GM10248 (cell line): Measurements from ENCODE around the gene C2.

Experiments
- CTCF ChIA-PET: fragments of 300-600 bp; sonication (Branson Sonifier 250); formaldehyde crosslinking; extraction: SDS; loops from one replicate; lab custom pipeline; 2021; ENCODE audit warnings: antibody characterized with exemption; lab: Yijun Ruan, JAX
- POLR2A ChIA-PET: fragments of 350-650 bp; sonication (Branson Sonifier 250); formaldehyde crosslinking; extraction: SDS; loops from one replicate; lab custom pipeline; 2020; ENCODE audit warnings: antibody characterized with exemption; lab: Yijun Ruan, JAX
- DNase-seq: peaks from one replicate; pipeline ENCODE4 v3.0.0; 2012; ENCODE audit errors: extremely low spot score
- TF ChIP-seq, protein P1 (sequence below): IDR thresholded peaks from 2 replicates; pipeline ENCODE4 v1.5.1; 2012; ENCODE audit warnings: mild to moderate bottlenecking, low read depth; ENCODE audit errors: extremely low read depth, missing control alignments, control extremely low read depth

Gene C2

DNA sequence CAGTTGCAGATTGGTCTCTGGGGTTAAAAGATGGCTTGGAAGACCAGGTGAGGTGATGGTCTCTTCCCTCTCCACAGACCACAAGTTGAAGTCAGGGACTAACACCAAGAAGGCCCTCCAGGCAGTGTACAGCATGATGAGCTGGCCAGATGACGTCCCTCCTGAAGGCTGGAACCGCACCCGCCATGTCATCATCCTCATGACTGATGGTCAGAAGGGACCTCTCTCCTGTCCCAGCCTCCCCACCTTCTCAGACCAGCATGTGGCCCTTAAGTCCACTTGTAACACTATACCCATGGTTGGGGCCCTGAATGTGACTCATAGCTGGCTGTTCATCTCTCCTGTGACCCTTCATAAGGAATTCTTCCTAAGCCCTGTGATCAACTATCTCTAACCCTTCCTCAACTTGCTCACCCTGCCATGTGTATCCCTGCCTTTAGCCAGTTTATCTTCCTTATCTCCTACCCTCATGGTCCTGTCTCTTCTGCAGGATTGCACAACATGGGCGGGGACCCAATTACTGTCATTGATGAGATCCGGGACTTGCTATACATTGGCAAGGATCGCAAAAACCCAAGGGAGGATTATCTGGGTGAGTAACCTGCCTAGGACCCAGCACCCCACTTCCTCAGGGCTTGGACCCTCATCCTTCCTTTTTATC lies 21.4 kb downstream of the C2 start:
- CTCF ChIA-PET = interaction anchor here (1.3 kb wide), 1 partner anchor 28 kb away, joined by 4 read pairs; no protein-coding TSS in a partner anchor
- no peak for DNase-seq
- TF ChIP-seq, protein P1, sequence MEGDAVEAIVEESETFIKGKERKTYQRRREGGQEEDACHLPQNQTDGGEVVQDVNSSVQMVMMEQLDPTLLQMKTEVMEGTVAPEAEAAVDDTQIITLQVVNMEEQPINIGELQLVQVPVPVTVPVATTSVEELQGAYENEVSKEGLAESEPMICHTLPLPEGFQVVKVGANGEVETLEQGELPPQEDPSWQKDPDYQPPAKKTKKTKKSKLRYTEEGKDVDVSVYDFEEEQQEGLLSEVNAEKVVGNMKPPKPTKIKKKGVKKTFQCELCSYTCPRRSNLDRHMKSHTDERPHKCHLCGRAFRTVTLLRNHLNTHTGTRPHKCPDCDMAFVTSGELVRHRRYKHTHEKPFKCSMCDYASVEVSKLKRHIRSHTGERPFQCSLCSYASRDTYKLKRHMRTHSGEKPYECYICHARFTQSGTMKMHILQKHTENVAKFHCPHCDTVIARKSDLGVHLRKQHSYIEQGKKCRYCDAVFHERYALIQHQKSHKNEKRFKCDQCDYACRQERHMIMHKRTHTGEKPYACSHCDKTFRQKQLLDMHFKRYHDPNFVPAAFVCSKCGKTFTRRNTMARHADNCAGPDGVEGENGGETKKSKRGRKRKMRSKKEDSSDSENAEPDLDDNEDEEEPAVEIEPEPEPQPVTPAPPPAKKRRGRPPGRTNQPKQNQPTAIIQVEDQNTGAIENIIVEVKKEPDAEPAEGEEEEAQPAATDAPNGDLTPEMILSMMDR = no peak
- POLR2A ChIA-PET = no interaction called here

DNA sequence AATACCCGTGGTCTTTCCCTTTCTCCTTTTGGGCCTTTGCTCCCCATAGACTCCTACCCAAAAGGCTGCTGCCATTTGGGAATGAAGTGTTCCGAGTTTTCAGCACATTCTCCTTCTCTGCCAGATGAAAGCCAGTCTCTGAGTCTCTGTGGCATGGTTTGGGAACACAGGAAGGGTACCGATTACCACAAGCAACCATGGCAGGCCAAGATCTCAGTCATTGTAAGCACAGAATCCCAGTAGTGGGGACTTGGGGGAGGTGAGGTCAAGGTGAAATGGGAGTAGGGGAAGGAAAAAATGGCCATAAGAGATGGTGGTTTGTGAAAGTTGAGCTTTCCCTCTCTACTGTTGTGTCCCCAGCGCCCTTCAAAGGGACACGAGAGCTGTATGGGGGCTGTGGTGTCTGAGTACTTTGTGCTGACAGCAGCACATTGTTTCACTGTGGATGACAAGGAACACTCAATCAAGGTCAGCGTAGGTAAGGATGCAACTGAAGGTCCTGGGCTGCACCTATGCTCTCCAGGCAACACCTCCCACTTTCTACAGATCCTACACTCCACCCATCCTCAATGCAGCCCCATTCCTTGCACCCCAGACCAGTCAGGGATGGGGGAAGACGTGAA lies 22.5 kb downstream of the C2 start:
- DNase-seq = no peak
- CTCF ChIA-PET = interaction anchor here (1.1 to 5.0 kb wide), 2 partner anchors 10 to 22 kb away, joined by 3 to 35 read pairs; partner anchors contain the start of gene DXO
- POLR2A ChIA-PET = no interaction called here
- TF ChIP-seq, protein P1 = no peak

DNA sequence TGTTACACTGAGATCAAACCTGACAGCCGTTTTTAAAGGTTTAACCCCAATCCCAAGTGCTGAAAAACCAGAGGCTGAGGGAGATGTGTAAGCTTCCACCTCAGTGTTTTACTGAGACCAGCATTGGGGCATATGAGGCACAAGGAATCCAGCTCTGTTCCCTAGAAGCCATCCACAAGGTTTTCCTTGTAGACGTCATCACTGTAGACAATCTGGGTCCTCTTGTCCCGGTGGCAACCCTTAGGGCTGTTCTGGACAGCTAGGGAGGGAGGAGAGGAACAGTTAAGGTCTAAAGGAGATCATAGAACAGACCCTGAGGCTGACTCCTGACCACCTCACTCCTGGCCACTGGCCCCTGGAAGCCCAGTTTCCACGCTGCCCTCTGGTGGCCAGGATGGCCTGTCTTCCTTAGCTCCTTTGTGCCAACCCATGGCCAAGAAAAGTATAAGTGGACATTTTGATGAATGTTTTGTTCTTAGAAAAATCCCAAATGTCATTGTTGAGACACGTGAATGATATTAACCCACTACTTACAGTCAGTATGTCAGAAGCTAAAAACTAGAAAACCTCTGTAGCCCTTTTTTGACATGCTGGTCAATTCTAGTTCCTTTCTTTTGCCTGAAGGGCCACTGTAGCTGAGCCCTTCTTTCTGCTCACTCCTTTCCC lies 24.8 kb downstream of the C2 start:
- DNase-seq = peak; percentile 46
- POLR2A ChIA-PET = interaction anchor here (0.6 kb wide), 1 partner anchor 138 kb away, joined by 5 read pairs; no protein-coding TSS in a partner anchor
- CTCF ChIA-PET = interaction anchor here (0.6 to 5.0 kb wide), 30 partner anchors 9 to 409 kb away, joined by 3 to 35 read pairs (median 4); partner anchors contain the start of genes DXO, LY6G5C and LY6G6F
- TF ChIP-seq, protein P1 = peak; percentile 70

DNA sequence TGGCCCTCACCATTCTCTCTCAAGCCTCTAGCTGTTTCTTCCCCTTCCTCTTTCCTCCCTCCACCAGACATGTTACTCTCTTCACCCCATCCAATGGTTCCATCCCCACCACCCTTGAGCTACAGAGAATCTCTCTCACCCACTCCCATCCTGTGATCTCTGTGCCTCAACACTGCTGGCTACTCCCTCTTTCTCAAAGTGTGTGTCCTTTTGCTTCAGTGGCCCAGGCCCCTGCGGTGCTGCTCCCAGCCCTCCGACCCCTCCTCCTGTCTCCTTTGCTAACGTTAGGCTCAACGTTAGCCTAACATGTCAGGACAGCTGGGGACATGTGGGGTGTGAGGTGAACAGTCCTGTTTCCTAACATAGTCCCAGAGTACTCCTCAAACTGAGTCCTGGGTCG lies 25.4 kb downstream of the C2 start:
- no peak for DNase-seq
- POLR2A ChIA-PET = interaction anchor here (0.6 kb wide), 1 partner anchor 138 kb away, joined by 5 read pairs; no protein-coding TSS in a partner anchor
- CTCF ChIA-PET = interaction anchor here (0.8 to 5.0 kb wide), 25 partner anchors 9 to 409 kb away, joined by 3 to 35 read pairs (median 4); partner anchors contain the start of genes DXO and LY6G5C
- TF ChIP-seq, protein P1 = no peak

DNA sequence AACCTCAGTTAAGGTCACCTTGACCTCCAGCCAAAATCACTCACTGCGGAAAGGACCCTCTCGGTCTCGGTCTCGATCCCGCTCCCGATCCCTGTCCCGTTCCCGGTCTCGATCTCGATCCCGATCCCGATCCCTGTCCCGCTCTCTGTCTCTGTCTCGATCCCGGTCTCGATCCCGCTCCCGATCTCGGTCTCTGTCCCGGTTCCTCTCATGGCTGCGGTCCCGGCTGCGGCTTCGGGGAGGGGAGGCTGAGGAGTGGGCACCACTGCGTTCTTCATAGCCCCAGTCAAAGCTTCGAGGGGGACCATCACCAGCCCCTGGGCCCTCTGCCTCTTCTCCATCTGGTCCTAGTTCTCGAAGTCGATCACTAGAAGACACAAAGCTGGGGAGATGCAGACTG lies 27.0 kb downstream of the C2 start:
- POLR2A ChIA-PET = no interaction called here
- CTCF ChIA-PET = interaction anchor here (5.0 kb wide), 1 partner anchor 14 kb away, joined by 35 read pairs; no protein-coding TSS in a partner anchor
- no peak for DNase-seq
- TF ChIP-seq, protein P1 = no peak

DNA sequence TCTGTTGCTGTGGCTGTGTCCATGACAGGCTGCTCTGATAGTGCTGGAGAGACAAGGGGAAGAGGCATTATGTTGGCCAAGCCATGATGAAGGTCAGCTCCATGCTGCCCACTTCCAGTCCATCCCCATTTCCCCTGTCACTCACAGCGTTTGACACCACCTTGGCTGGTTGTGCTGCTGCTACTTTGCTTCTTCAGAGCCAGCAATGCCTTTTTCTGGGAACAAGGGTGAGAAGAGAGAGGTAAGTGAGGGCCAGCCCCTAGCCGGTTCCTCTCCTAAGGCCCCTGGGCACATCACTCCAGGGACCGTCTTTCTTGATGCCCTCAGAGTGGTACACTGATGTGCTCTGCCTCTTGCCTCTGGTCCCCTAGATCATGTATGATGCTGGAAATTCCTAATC lies 29.3 kb downstream of the C2 start:
- ChIA-PET POLR2A (no interaction called here), CTCF (interaction anchor here (1.2 to 2.5 kb wide), 2 partner anchors 16 to 161 kb away, joined by 3 to 8 read pairs; no protein-coding TSS in a partner anchor)
- TF ChIP-seq, protein P1 = no peak
- DNase-seq = no peak
